Measurements from ENCODE around the gene FAM83D. TPM values are rescaled to one million over a fixed set of nuclear protein-coding genes. Genes with fewer than 3 reads are reported as not detected.

The FAM83D gene
- total RNA-seq, 2 experiments from 2014 or later: 1.8 to 1.9 TPM

DNA sequence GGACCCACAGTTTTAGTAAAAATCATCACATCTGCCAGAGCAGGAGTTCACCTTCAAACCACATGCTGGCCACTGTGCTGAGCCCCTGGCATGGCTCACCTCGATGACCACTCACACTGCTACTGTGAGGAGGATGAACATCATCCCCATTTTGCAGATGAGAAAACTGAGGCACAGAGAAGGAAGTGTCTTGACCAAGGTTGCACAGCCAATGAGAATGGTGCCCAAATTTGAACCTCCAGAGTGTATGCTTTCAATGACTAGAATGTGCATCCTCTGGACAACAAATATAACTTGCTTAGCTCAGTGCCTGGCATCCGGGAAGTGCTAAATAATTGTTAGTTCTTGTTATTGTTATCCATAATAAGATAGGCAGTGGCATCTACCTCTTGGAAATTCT is 37.2 kb upstream of the FAM83D start:
- Histone ChIP-seq H3K4me1 (ENCODE audit: insufficient read depth, low read length) (peaks cover 20% of the 10 kb centered on the region), H3K36me3 (ENCODE audit: insufficient read depth, low read length) (peaks cover 23% of the 10 kb centered on the region), H3K27me3 (ENCODE audit: control insufficient read depth in 1 of 2, insufficient read depth in 2 of 2, low read length in 2 of 2) (no peaks in the 10 kb centered on the region), H3K27ac (ENCODE audit: low read depth in 1 of 2, low read length in 2 of 2) (no peak overlapping the region), H3K9me3 (ENCODE audit: control insufficient read depth in 1 of 2, insufficient read depth in 1 of 2, low read length in 2 of 2) (no peaks in the 10 kb centered on the region), H3K4me3 (ENCODE audit: low read length) (no peak overlapping the region)
- ATAC-seq (ENCODE audit: poor library complexity): no peak
- Mint-ChIP-seq H3K9me3 (no peaks in the 10 kb centered on the region), H3K4me1 (ENCODE audit: low read depth) (peaks cover 40% of the 10 kb centered on the region), H3K4me3 (no peak overlapping the region), H3K36me3 (ENCODE audit: low read depth) (peaks cover 21% of the 10 kb centered on the region), H3K27me3 (no peaks in the 10 kb centered on the region), H3K27ac (peak overlapping the region; percentile 64)
- intact Hi-C loops (cut with DNase I, micrococcal nuclease): loop anchor here in 1 of 2 experiments (1.0 kb wide), 1 partner anchor 11 kb away; no protein-coding TSS in a partner anchor
- ChIA-PET CTCF (no interaction called here), POLR2A (no interaction called here)
- no peak for TF ChIP-seq CTCF (IDR thresholded peaks at IDR 0.05)
- no peak for DNase-seq

- no peak overlapping the region for H3K4me3 Mint-ChIP-seq
- DNase-seq (no peak), ATAC-seq (ENCODE audit: poor library complexity) (no peak)
- peak overlapping the region; percentile 64 for H3K27ac Mint-ChIP-seq
- TF ChIP-seq CTCF (IDR thresholded peaks at IDR 0.05): no peak
- ChIA-PET POLR2A (no interaction called here), CTCF (no interaction called here)
- H3K27me3 Mint-ChIP-seq: no peaks in the 10 kb centered on the region
- H3K9me3 Mint-ChIP-seq: no peaks in the 10 kb centered on the region
- no peak overlapping the region for H3K4me3 ChIP-seq (ENCODE audit: low read length)
- peaks cover 44% of the 10 kb centered on the region for H3K4me1 Mint-ChIP-seq (ENCODE audit: low read depth)
- H3K27me3 ChIP-seq (ENCODE audit: control insufficient read depth in 1 of 2, insufficient read depth in 2 of 2, low read length in 2 of 2): no peaks in the 10 kb centered on the region
- intact Hi-C loops (cut with DNase I, micrococcal nuclease): loop anchor here (1.0 to 10.0 kb wide), 5 partner anchors 12 to 228 kb away; no protein-coding TSS in a partner anchor
- H3K27ac ChIP-seq (ENCODE audit: low read depth in 1 of 2, low read length in 2 of 2): no peak overlapping the region
- H3K9me3 ChIP-seq (ENCODE audit: control insufficient read depth in 1 of 2, insufficient read depth in 1 of 2, low read length in 2 of 2): no peaks in the 10 kb centered on the region
- H3K4me1 ChIP-seq (ENCODE audit: insufficient read depth, low read length): peaks cover 24% of the 10 kb centered on the region
- H3K36me3 Mint-ChIP-seq (ENCODE audit: low read depth): peaks cover 17% of the 10 kb centered on the region
- peaks cover 29% of the 10 kb centered on the region for H3K36me3 ChIP-seq (ENCODE audit: insufficient read depth, low read length)
These were observed 36.3 kb upstream of the FAM83D start for GRCh38 chr20:38889792-38890496.

DNA sequence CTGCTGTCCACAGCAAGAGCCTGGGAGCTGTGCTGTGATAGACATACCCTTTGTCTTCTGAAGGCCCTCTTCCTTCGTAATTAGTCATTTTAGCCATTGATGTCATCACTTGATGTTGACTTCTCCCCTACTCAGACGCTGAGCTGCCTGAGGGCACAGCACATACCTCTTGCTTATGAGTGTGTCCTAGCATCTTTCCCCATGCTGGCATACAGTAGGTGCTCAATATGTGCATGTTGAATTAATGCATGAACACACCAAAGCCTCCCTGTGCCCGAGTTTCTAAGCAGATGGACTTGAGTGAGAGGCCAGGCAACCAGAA is 35.8 kb upstream of the FAM83D start:
- no peaks in the 10 kb centered on the region for H3K27me3 ChIP-seq (ENCODE audit: control insufficient read depth in 1 of 2, insufficient read depth in 2 of 2, low read length in 2 of 2)
- TF ChIP-seq CTCF (IDR thresholded peaks at IDR 0.05): no peak
- H3K36me3 ChIP-seq (ENCODE audit: insufficient read depth, low read length): peaks cover 32% of the 10 kb centered on the region
- Mint-ChIP-seq H3K36me3 (ENCODE audit: low read depth) (peaks cover 17% of the 10 kb centered on the region), H3K27me3 (no peaks in the 10 kb centered on the region), H3K4me1 (ENCODE audit: low read depth) (peaks cover 44% of the 10 kb centered on the region), H3K4me3 (no peak overlapping the region), H3K9me3 (no peaks in the 10 kb centered on the region), H3K27ac (peak overlapping the region; percentile 64)
- ChIA-PET CTCF (no interaction called here), POLR2A (no interaction called here)
- intact Hi-C loops (cut with DNase I, micrococcal nuclease): loop anchor here (5.0 to 10.0 kb wide), 4 partner anchors 48 to 228 kb away; no protein-coding TSS in a partner anchor
- H3K4me1 ChIP-seq (ENCODE audit: insufficient read depth, low read length): peaks cover 24% of the 10 kb centered on the region
- no peak overlapping the region for H3K4me3 ChIP-seq (ENCODE audit: low read length)
- no peaks in the 10 kb centered on the region for H3K9me3 ChIP-seq (ENCODE audit: control insufficient read depth in 1 of 2, insufficient read depth in 1 of 2, low read length in 2 of 2)
- no peak overlapping the region for H3K27ac ChIP-seq (ENCODE audit: low read depth in 1 of 2, low read length in 2 of 2)
- DNase-seq (no peak), ATAC-seq (ENCODE audit: poor library complexity) (no peak)
